ENCODE measurements around the gene UNC80. TPM values are rescaled to one million over a fixed set of nuclear protein-coding genes. Genes with fewer than 3 reads are reported as not detected.

UNC80 gene
- polyA plus RNA-seq, 1 donor from 2014 or later: 10.4 TPM

DNA sequence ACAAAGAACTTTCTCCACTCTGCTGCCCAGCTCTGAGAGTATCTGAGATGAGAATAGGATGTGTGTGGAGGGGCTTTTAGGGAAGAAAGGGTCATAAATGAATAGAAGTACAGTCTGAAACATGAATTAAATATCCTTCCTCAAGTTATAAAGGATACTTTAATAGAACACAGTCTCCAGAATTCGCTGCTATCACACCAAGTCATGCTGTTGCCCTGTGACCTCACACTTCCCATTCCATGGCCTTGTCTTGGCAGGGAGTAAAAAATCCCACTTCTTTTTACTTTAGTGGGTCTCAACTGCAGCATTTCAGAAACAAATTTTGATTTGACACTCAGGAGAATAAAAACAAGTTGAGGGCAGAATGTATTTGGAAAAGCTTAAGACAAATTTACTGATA, 227.0 kb downstream of the UNC80 start:
- H3F3A ChIP-seq (ENCODE audit: insufficient read depth, low read length, poor library complexity, severe bottlenecking): no peaks in the 10 kb centered on the region
- H3K9me2 ChIP-seq (ENCODE audit: insufficient read depth, low read length): no peaks in the 10 kb centered on the region
- H2AFZ ChIP-seq (ENCODE audit: low read depth, low read length): no peak overlapping the region
- no peaks in the 10 kb centered on the region for H3K36me3 ChIP-seq (ENCODE audit: insufficient read depth, low read length)
- no peak overlapping the region for H3K27ac ChIP-seq (ENCODE audit: low read length)
- H3K9ac ChIP-seq (ENCODE audit: low read length): no peak overlapping the region
- no peak for TF ChIP-seq SMC3 (conservative IDR thresholded peaks at IDR 0.05; ENCODE audit: poor library complexity)
- no peak for TF ChIP-seq POLR2AphosphoS5 (IDR thresholded peaks at IDR 0.05)
- TF ChIP-seq, protein P1, sequence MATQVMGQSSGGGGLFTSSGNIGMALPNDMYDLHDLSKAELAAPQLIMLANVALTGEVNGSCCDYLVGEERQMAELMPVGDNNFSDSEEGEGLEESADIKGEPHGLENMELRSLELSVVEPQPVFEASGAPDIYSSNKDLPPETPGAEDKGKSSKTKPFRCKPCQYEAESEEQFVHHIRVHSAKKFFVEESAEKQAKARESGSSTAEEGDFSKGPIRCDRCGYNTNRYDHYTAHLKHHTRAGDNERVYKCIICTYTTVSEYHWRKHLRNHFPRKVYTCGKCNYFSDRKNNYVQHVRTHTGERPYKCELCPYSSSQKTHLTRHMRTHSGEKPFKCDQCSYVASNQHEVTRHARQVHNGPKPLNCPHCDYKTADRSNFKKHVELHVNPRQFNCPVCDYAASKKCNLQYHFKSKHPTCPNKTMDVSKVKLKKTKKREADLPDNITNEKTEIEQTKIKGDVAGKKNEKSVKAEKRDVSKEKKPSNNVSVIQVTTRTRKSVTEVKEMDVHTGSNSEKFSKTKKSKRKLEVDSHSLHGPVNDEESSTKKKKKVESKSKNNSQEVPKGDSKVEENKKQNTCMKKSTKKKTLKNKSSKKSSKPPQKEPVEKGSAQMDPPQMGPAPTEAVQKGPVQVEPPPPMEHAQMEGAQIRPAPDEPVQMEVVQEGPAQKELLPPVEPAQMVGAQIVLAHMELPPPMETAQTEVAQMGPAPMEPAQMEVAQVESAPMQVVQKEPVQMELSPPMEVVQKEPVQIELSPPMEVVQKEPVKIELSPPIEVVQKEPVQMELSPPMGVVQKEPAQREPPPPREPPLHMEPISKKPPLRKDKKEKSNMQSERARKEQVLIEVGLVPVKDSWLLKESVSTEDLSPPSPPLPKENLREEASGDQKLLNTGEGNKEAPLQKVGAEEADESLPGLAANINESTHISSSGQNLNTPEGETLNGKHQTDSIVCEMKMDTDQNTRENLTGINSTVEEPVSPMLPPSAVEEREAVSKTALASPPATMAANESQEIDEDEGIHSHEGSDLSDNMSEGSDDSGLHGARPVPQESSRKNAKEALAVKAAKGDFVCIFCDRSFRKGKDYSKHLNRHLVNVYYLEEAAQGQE (IDR thresholded peaks at IDR 0.05; ENCODE audit: borderline replicate concordance): no peak
- TF ChIP-seq MXI1 (conservative IDR thresholded peaks at IDR 0.05; ENCODE audit: poor library complexity, severe bottlenecking): no peak
- TF ChIP-seq TAF1 (IDR thresholded peaks at IDR 0.05; ENCODE audit: low read depth): no peak
- no peak for TF ChIP-seq EZH2 (IDR thresholded peaks at IDR 0.05; ENCODE audit: borderline replicate concordance, insufficient read depth, low read length, poor library complexity, severe bottlenecking)
- TF ChIP-seq EP300 (conservative IDR thresholded peaks at IDR 0.05; ENCODE audit: poor library complexity, severe bottlenecking): no peak
- TF ChIP-seq, protein P2, sequence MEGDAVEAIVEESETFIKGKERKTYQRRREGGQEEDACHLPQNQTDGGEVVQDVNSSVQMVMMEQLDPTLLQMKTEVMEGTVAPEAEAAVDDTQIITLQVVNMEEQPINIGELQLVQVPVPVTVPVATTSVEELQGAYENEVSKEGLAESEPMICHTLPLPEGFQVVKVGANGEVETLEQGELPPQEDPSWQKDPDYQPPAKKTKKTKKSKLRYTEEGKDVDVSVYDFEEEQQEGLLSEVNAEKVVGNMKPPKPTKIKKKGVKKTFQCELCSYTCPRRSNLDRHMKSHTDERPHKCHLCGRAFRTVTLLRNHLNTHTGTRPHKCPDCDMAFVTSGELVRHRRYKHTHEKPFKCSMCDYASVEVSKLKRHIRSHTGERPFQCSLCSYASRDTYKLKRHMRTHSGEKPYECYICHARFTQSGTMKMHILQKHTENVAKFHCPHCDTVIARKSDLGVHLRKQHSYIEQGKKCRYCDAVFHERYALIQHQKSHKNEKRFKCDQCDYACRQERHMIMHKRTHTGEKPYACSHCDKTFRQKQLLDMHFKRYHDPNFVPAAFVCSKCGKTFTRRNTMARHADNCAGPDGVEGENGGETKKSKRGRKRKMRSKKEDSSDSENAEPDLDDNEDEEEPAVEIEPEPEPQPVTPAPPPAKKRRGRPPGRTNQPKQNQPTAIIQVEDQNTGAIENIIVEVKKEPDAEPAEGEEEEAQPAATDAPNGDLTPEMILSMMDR (IDR thresholded peaks at IDR 0.05; ENCODE audit: poor library complexity, severe bottlenecking): no peak
- no peak for TF ChIP-seq RAD21 (conservative IDR thresholded peaks at IDR 0.05)
- peaks cover 10% of the 10 kb centered on the region for H3K79me2 ChIP-seq (replicated peaks; ENCODE audit: insufficient read depth, low read length)
- H3K4me2 ChIP-seq (ENCODE audit: low read length): no peak overlapping the region
- H4K20me1 ChIP-seq (ENCODE audit: insufficient read depth): no peaks in the 10 kb centered on the region
- H3K27me3 ChIP-seq (ENCODE audit: insufficient read depth, low read depth, low read length): no peaks in the 10 kb centered on the region
- H3K9me3 ChIP-seq (ENCODE audit: low read length): no peaks in the 10 kb centered on the region
- no peak overlapping the region for H3K4me3 ChIP-seq (ENCODE audit: low read length)

DNA sequence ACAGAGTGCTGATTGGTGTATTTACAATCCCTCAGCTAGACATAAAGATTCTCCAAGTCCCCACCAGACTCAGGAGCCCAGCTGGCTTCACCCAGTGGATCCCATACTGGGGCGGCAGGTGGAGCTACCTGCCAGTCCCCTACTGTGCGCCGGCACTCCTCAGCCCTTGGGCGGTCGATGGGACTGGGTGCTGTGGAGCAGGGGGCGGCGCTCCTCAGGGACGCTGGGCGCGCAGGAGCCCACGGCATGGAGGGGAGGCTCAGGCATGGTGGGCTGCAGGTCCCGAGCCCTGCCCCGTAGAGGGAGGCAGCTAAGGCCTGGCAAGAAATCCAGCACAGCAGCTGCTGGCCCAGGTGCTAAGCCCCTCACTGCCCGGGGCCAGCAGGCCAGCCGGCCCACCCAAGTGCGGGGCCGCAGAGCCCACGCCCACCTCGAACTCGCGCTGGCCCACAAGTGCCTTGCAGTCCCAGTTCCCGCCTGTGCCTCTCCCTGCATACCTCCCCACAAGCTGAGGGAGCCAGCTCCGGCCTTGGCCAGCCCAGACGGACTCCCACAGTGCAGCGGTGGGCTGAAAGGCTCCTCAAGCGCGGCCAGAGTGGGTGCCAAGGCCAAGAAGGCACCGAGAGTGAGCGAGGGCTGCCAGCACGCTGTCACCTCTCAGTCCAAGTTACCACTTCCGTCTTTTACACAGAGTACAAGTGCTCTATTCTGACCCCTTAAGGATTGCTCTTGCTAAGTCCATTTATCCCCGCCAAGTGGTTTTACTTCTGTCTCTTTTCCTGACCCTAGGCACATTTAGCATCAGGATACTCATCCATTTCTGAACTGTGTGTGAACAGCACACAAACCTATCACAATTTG, 229.1 kb downstream of the UNC80 start:
- Histone ChIP-seq H3K27me3 (ENCODE audit: insufficient read depth, low read depth, low read length) (no peaks in the 10 kb centered on the region), H3F3A (ENCODE audit: insufficient read depth, low read length, poor library complexity, severe bottlenecking) (no peaks in the 10 kb centered on the region), H3K79me2 (replicated peaks; ENCODE audit: insufficient read depth, low read length) (peaks cover 29% of the 10 kb centered on the region), H2AFZ (ENCODE audit: low read depth, low read length) (no peak overlapping the region), H3K9me2 (ENCODE audit: insufficient read depth, low read length) (no peaks in the 10 kb centered on the region), H3K9me3 (ENCODE audit: low read length) (no peaks in the 10 kb centered on the region), H4K20me1 (ENCODE audit: insufficient read depth) (no peaks in the 10 kb centered on the region), H3K4me2 (ENCODE audit: low read length) (no peak overlapping the region), H3K9ac (ENCODE audit: low read length) (no peak overlapping the region), H3K36me3 (ENCODE audit: insufficient read depth, low read length) (no peaks in the 10 kb centered on the region), H3K27ac (ENCODE audit: low read length) (no peak overlapping the region), H3K4me3 (ENCODE audit: low read length) (no peak overlapping the region)
- TF ChIP-seq TAF1 (IDR thresholded peaks at IDR 0.05; ENCODE audit: low read depth) (no peak), MXI1 (conservative IDR thresholded peaks at IDR 0.05; ENCODE audit: poor library complexity, severe bottlenecking) (no peak), SMC3 (conservative IDR thresholded peaks at IDR 0.05; ENCODE audit: poor library complexity) (no peak), RAD21 (conservative IDR thresholded peaks at IDR 0.05) (no peak), EZH2 (IDR thresholded peaks at IDR 0.05; ENCODE audit: borderline replicate concordance, insufficient read depth, low read length, poor library complexity, severe bottlenecking) (no peak), POLR2AphosphoS5 (IDR thresholded peaks at IDR 0.05) (no peak), EP300 (conservative IDR thresholded peaks at IDR 0.05; ENCODE audit: poor library complexity, severe bottlenecking) (no peak)
- TF ChIP-seq, protein P1 (IDR thresholded peaks at IDR 0.05; ENCODE audit: borderline replicate concordance): no peak
- TF ChIP-seq, protein P2 (IDR thresholded peaks at IDR 0.05; ENCODE audit: poor library complexity, severe bottlenecking): no peak
